HG03045 (cell line): ENCODE data around the gene SFPQ.
"Not testable (repeated sequence)": the region's sequence is repeated elsewhere in the genome, so short reads cannot be mapped to it uniquely, and the experiment has no call there.

Experiments used
- ATAC-seq: cut with Tn5 transposase; IDR thresholded peaks from one replicate; pipeline ENCODE4 v1.9.1; 2021; ENCODE audit warnings: mild to moderate bottlenecking, moderate library complexity; ENCODE audit not compliant: unreplicated experiment

SFPQ gene

DNA sequence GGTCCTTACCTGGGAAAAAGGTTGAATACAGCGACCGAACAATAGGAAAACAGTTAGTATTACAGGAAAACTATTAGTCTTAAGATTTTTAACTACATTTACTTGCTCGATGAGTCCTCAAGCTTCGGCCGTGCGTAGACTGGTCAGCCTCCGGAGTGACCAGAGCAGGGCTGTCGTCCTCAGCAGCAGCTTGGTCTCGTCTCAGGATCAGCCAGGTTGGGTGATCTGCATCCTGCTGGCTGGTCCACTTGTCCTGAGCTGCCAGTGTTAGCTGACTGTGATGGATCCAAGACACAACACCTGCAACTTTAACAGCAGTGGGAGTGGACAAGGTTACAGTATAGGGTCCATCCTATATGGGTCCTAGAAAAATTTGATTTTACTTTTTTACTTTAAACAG, 50.2 kb downstream of the SFPQ start:
- ATAC-seq, result not testable (repeated sequence)

- ATAC-seq, result not testable (repeated sequence)
Measured at GRCh38 chr1:35142294-35142693, 50.7 kb downstream of the SFPQ start.

GRCh38 chr1:35137590-35137989, 55.4 kb downstream of the SFPQ start:
- not testable (repeated sequence) for ATAC-seq

- ATAC-seq, result no peak
Measured at GRCh38 chr1:35136780-35137179, 56.2 kb downstream of the SFPQ start.
